Measurements from ENCODE around the gene TP63. TPM values are rescaled to one million over a fixed set of nuclear protein-coding genes. Genes with fewer than 3 reads are reported as not detected.

Gene TP63
- total RNA-seq, 1 experiment from 2014 or later: not detected

- no peaks in the 10 kb centered on the region for H3K27me3 ChIP-seq (ENCODE audit: insufficient read depth, low read length)
- no peak overlapping the region for H3K27ac Mint-ChIP-seq
- no peak overlapping the region for H2BK120ac ChIP-seq (ENCODE audit: low read depth, low read length, poor library complexity, severe bottlenecking)
- no peak overlapping the region for H4K8ac ChIP-seq (replicated peaks; ENCODE audit: insufficient read length, low read depth, low read length)
- H4K20me1 ChIP-seq (ENCODE audit: control insufficient read depth, insufficient read depth, insufficient read length): no peaks in the 10 kb centered on the region
- no peak overlapping the region for H3T11ph ChIP-seq (ENCODE audit: low read length)
- no peak overlapping the region for H2BK15ac ChIP-seq (ENCODE audit: low read depth, low read length)
- no CpG with 5 or more reads among the region's 2 CpGs for WGBS (ENCODE audit: extremely low coverage, insufficient read length, low lambda C conversion rate)
- H3K4me1 ChIP-seq (ENCODE audit: insufficient read depth, low read length): no peaks in the 10 kb centered on the region
- H2AFZ ChIP-seq (ENCODE audit: low read length): no peak overlapping the region
- no peak for TF ChIP-seq CTCF (conservative IDR thresholded peaks at IDR 0.05)
- H2AK5ac ChIP-seq (ENCODE audit: insufficient read length, low read length): no peak overlapping the region
- no peak overlapping the region for H3K27ac ChIP-seq (ENCODE audit: insufficient read length, low read depth, low read length)
- no peaks in the 10 kb centered on the region for H3K9me3 ChIP-seq (ENCODE audit: control insufficient read depth, low read depth, low read length)
- H3K4me3 Mint-ChIP-seq: no peak overlapping the region
- H3K4me2 ChIP-seq (ENCODE audit: insufficient read depth, insufficient read length, low read length): no peak overlapping the region
- H3K27me3 Mint-ChIP-seq (ENCODE audit: low read depth): no peaks in the 10 kb centered on the region
- H3K18ac ChIP-seq (ENCODE audit: insufficient read length, low read depth, low read length): no peak overlapping the region
- no peak overlapping the region for H4K91ac ChIP-seq (ENCODE audit: insufficient read length, low read depth, low read length)
- H3K36me3 Mint-ChIP-seq (ENCODE audit: insufficient read depth in 1 of 3, low read depth in 3 of 3): no peaks in the 10 kb centered on the region
- no peaks in the 10 kb centered on the region for H3K4me1 Mint-ChIP-seq
- H3K14ac ChIP-seq (ENCODE audit: insufficient read depth, low read length): no peak overlapping the region
- no peak overlapping the region for H2BK5ac ChIP-seq (ENCODE audit: insufficient read length, low read length)
- H3K9ac ChIP-seq (ENCODE audit: extremely low read depth, insufficient read length, low read length): no peak overlapping the region
- no peak overlapping the region for H2BK12ac ChIP-seq (ENCODE audit: insufficient read length, low read depth, low read length)
- no peaks in the 10 kb centered on the region for H3K23me2 ChIP-seq (ENCODE audit: insufficient read length, low read depth, low read length, poor library complexity, severe bottlenecking)
- no peak overlapping the region for H3K4ac ChIP-seq (ENCODE audit: low read depth, low read length)
- no peak for DNase-seq
- no peak overlapping the region for H4K5ac ChIP-seq (ENCODE audit: insufficient read length, low read depth, low read length)
- H3K56ac ChIP-seq (ENCODE audit: insufficient read length, low read depth, low read length): no peak overlapping the region
- H3K79me1 ChIP-seq (ENCODE audit: insufficient read depth, low read depth, low read length, poor library complexity, severe bottlenecking): no peaks in the 10 kb centered on the region
- H2BK20ac ChIP-seq (ENCODE audit: low read depth, low read length, poor library complexity, severe bottlenecking): no peak overlapping the region
- no peaks in the 10 kb centered on the region for H3K79me2 ChIP-seq (ENCODE audit: insufficient read depth, low read length)
- H3K23ac ChIP-seq (ENCODE audit: insufficient read length, low read depth, low read length): no peak overlapping the region
- H3K9me3 Mint-ChIP-seq: no peaks in the 10 kb centered on the region
Measured at GRCh38 chr3:189690672-189691071, 59.5 kb downstream of the TP63 start.

Data from H9 (cell line).